IPS-18c (cell line): ENCODE measurements around the gene TGFB1.
"Not testable (repeated sequence)": the region's sequence is repeated elsewhere in the genome, so short reads cannot be mapped to it uniquely, and the experiment has no call there.

Experiments
- H3K4me3 ChIP-seq: 2 replicates; pipeline ENCODE4 v1.7.0; 2013; ENCODE audit warnings: low read depth, mild to moderate bottlenecking, low read length, moderate library complexity; ENCODE audit not compliant: insufficient read depth
- H3K9me3 ChIP-seq: one replicate; pipeline ENCODE4 v1.6.1; 2013; ENCODE audit warnings: mild to moderate bottlenecking, low read length, moderate library complexity; ENCODE audit not compliant: control insufficient read depth, insufficient read depth

TGFB1 gene

DNA sequence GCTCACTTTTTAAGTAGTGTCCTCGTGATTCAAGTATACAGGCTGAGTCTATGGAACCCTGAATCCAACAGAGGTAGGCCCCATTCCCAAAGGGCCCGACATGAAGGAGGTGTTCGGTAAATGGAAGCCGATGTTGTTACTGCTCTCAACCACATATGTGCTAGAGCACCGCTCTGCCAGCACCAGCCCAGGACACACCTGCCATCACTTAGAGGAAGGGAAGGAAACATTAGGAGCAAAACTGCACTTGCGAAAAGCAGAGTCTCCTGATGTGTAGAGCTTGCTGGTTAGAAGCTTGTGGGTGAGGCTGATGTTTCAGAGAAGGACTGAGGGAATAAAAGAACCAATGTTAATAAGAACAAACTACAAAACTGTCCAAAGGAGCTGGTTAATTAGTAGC is 53.2 kb downstream of the TGFB1 start:
- H3K4me3 ChIP-seq = no peak overlapping the region
- H3K9me3 ChIP-seq = no peaks in the 10 kb centered on the region

DNA sequence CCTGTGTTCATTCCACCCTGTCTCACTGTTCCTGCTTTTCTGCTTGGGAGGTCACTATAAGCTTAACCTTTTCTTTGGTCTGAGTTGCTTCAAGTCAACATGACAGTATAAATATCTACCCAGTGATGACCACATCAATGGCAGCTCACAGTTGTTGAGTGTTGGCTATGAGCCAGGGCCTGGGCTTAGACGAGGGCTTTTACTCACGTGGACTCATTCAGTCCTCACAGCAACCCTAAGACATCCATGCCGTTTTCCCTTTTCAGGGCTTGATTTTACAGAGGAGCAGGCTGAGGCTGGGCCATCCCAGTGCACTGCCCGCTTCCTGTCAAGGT is 54.0 kb downstream of the TGFB1 start:
- no peaks in the 10 kb centered on the region for H3K9me3 ChIP-seq

DNA sequence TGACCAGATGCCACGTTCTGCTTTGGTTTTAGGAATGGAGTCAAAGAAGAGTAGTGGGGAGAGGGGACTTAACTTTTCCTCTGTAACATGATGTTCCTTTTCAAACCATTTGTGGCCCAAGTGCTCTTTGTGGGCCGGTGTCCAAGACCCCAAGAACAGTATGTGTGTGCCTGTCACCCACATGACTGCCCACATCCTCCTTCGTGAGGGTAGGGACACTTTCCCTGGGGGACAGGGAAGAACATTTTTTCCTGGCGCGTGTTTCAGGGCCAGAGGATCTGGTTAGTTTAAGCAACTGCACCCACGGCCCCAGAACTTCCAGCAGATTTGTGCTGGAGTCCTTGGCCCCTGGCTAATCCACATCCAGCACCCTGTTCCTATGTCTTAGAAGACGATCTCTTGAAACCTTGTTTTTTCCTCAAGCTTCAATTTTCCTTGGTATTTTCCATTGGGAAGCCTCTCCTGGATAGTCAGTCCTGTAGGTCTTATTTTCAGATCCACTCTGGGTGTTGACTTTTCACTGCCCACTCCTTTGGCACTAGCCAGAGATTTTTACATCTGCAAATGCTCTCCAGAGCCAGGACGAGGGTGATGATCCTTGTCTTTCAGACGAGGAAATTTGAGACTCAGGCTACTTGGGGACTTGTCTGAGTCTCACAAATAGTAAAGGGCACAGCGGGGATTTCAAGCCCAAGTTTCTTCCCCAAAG is 54.5 kb downstream of the TGFB1 start:
- Histone ChIP-seq H3K4me3 (no peak overlapping the region), H3K9me3 (no peaks in the 10 kb centered on the region)

More for the DNA sequence above, 54.0 kb downstream of the TGFB1 start:
- H3K4me3 ChIP-seq = no peak overlapping the region

DNA sequence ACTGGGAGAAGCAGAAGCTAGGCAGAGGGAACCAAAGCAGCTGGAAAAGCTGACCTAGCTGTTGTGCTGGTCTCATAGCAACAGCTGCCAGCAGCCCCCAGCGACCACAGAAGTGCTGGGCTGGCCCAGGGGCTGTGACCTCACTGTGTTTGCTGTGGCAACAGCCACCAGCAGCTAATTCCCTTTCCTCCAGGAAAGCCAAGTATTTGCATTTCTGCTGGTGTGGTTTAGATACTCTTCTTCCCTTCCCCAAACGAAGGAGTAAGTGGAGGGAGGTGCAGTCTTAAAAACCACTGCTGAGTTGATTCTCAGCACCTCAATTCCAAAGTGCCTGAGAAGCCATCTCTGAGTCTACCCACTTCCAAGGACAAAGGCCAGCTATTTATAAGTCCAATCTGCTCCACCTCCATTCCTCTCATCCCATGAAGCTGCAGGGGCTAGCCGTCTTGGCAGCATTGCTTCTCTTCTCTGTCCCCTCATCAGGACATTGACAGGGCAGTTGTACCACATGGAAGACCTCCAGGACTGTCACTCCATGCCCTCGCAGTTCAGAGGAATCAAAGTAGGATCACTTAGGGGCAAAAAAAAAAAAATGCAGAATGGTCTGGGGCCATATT is 55.3 kb downstream of the TGFB1 start:
- H3K4me3 ChIP-seq = no peak overlapping the region
- H3K9me3 ChIP-seq = no peaks in the 10 kb centered on the region

DNA sequence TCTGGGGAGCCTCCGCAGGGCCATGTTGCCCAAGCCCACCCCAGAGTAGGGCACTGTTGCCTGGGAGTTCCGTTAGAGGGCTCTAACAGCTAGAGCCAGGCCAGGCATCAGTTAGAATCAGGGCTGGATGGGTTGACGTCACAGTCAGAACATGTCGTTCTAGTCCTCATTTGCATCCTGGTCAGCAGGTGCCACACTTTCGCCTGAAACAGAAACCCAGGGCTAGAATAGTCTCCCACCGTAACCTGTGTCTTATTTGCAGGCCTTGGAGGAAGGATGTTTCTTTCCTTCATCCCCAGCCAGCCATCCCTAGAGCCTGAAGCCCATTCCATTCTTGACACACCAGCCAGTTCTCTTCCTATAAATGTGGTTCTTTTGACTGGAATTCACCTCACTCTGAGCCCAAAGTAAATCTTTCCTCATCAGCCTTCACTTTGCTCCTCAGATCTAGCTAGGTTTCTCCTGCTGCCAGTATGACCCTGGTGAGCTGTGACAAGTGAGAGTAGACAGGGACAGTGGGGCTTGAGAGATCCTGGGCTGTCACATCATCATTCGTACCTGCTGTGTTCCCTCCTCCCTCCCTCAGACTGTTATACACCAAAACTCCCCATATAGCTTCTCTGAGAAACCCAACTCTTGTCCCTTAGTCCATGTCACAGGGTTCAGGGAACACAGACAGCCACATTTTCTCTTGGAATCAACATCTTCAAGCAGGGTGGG is 55.9 kb downstream of the TGFB1 start:
- Histone ChIP-seq H3K4me3 (no peak overlapping the region), H3K9me3 (no peaks in the 10 kb centered on the region)

DNA sequence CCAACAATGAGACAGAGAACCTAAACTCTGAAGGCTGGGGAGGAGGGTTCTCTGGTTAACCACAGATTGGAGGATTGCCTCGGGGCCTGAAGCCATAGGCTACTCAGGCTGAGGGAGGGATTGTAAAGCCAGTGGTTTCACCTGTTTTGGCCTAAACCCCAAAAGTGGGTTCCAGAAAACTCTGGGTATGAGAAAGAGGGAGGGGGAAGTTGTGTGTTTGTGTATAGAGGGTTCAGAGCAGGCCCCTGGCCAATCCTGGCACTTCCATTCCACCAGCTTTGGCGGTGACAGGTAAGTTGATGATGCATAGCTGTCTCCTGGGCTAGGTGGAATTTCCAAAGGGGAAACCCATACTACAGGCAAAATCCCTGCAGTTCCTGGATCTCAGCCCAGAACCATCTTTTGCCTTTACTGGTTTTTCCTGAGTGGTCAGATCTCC is 57.3 kb downstream of the TGFB1 start:
- Histone ChIP-seq H3K4me3 (no peak overlapping the region), H3K9me3 (no peaks in the 10 kb centered on the region)

DNA sequence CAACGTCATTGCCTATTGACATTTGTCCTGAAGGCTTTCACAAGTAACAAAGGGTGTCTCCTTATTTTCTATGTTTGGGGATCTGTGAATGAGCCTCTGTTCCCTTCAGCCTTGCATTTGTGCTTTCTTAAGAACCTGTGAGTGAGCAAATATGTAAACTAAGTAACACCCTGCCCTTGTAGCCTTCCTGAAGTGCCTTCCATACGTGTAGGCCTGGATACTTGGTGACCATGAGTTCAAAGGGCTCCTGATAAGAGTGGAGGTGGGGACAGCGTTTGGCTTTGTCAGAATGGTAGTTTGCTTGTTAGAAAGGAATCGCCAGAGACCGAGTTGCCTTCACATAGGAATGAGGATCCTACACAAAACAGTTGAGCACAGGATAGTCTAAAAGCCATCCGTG is 58.2 kb downstream of the TGFB1 start:
- H3K9me3 ChIP-seq = no peaks in the 10 kb centered on the region
- no peak overlapping the region for H3K4me3 ChIP-seq

DNA sequence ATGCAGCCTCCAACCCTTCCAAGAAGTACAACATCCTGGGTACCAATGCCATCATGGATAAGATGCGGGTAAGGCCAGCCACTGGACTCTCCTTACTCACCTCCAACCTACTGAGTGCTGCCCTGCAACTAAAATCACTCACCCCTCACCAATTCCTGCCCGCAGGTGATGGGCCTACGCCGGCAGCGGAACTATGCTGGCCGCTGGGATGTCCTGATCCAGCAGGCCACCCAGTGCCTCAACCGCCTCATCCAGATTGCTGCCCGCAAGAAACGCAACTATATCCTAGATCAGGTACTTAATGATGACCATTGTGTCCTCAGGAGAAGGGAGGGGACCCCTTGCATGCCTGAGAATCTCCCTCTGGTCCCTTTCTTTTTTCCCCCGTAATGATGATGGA is 59.3 kb downstream of the TGFB1 start:
- no peaks in the 10 kb centered on the region for H3K9me3 ChIP-seq
- H3K4me3 ChIP-seq = no peak overlapping the region

DNA sequence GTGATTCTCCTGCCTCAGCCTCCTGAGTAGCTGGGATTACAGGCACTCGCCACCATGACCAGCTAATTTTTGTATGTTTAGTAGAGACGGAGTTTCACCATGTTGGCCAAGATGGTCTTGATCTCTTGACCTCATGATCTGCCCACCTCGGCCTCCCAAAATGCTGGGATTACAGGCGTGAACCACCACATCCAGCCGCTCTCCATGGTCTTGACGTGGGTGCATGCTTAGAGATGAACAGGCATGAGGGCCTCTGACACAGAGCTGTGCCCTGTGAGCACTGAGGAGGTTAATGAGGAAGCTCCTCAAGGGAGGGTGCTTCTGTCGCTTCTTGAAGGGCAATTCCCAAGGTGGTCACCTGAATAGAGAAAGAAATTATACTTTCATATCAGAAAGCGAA is 63.9 kb downstream of the TGFB1 start:
- not testable (repeated sequence) for H3K4me3 ChIP-seq, H3K9me3 ChIP-seq

DNA sequence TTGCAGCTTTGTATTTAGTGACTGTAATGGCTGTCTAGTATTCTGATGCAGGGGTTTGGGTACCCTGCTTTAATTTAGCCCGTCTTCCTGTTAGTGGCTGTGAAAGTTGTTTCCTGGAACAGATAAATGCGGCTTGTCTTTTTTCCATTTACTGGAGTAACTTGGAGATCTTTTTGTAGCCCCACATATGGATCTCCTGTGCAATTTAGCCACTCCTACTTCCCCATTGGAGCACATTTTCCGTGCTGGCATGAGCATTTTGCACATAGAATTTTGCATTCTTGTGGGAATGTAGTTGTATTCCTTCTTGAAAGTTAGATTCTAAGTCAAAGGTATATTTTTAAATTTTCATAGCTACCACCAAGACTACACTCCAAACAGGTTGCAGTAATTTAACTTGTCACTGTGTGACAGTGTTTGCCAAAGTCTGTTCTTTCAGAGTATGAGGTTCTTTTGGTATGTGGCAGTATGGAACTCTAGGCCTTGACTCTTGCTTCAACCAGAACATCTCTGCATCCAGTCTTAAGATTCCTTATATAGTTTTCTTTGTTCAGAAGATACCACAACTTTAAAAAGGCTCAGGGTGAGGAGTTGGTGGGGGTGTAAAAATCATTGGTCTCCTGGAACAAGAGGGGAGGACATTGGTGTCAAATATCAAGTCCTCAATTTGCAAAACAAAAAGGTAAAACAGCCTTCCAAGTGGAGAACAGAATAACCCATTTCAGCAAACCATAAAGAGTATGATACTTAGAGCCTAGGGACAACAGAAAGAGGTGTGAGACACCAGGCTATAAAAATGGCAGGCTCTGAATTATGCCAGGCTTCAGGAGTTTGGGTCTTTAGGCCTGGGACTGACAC is 64.8 kb downstream of the TGFB1 start:
- Histone ChIP-seq H3K4me3 (no peak overlapping the region), H3K9me3 (no peaks in the 10 kb centered on the region)
